ENCODE data around the gene PHF12.

- TF ChIP-seq CTCF (IDR thresholded peaks at IDR 0.05; ENCODE audit: borderline replicate concordance, extremely low read depth, low read length, poor library complexity, severe bottlenecking) = no peak
- no peak for TF ChIP-seq EZH2 (IDR thresholded peaks at IDR 0.05; ENCODE audit: borderline replicate concordance, low read depth, low read length, severe bottlenecking)
These were observed 49.2 kb downstream of the PHF12 start for GRCh38 chr17:28901866-28902818.

Data from DND-41 (cell line).